ENCODE results near the gene MSI2.

GRCh38 chr17:57281887-57282286 is 25.6 kb downstream of the MSI2 start:
- TF ChIP-seq EZH2 (IDR thresholded peaks at IDR 0.05; ENCODE audit: borderline replicate concordance, low read depth, low read length, severe bottlenecking) (no peak), CTCF (IDR thresholded peaks at IDR 0.05; ENCODE audit: extremely low read depth in 1 of 2, insufficient read depth in 1 of 2, low read depth in 1 of 2, low read length in 2 of 2) (no peak), MYC (IDR thresholded peaks at IDR 0.05; ENCODE audit: low read depth, low read length) (no peak)

Measured in endothelial cell of umbilical vein (primary cell).